ENCODE data around the gene SERPINA9.
"Not testable (repeated sequence)": the region's sequence is repeated elsewhere in the genome, so short reads cannot be mapped to it uniquely, and the experiment has no call there.

Gene SERPINA9

GRCh38 chr14:94485944-94486841 is 10.2 kb upstream of the SERPINA9 start:
- DNase-seq, result peak; percentile 53

- no peak for DNase-seq
These were observed 8.5 kb upstream of the SERPINA9 start for GRCh38 chr14:94484481-94484880.

- DNase-seq, result no peak
These were observed 7.8 kb upstream of the SERPINA9 start for GRCh38 chr14:94483729-94484275.

GRCh38 chr14:94483071-94483451 is 7.1 kb upstream of the SERPINA9 start:
- no peak for DNase-seq

- not testable (repeated sequence) for DNase-seq
These were observed 6.4 kb upstream of the SERPINA9 start for GRCh38 chr14:94482132-94483070.

GRCh38 chr14:94481468-94482131 is 5.6 kb upstream of the SERPINA9 start:
- DNase-seq, result no peak

GRCh38 chr14:94480809-94481208 is 4.8 kb upstream of the SERPINA9 start:
- DNase-seq, result no peak

GRCh38 chr14:94478420-94478819 is 2.4 kb upstream of the SERPINA9 start:
- no peak for DNase-seq

- no peak for DNase-seq
These were observed 1.4 kb downstream of the SERPINA9 start for GRCh38 chr14:94474581-94475031.

GRCh38 chr14:94473666-94474410 is 2.2 kb downstream of the SERPINA9 start:
- no peak for DNase-seq

GRCh38 chr14:94472842-94473241 is 3.2 kb downstream of the SERPINA9 start:
- DNase-seq, result no peak

GRCh38 chr14:94471045-94471444 is 5.0 kb downstream of the SERPINA9 start:
- no peak for DNase-seq

- no peak for DNase-seq
These were observed 5.7 kb downstream of the SERPINA9 start for GRCh38 chr14:94470311-94470710.

GRCh38 chr14:94469261-94469660 is 6.7 kb downstream of the SERPINA9 start:
- no peak for DNase-seq

GRCh38 chr14:94467728-94468520 is 8.1 kb downstream of the SERPINA9 start:
- no peak for DNase-seq

GRCh38 chr14:94466706-94467370 is 9.2 kb downstream of the SERPINA9 start:
- DNase-seq, result no peak

GRCh38 chr14:94465042-94465441 is 11.0 kb downstream of the SERPINA9 start:
- no peak for DNase-seq

- DNase-seq, result no peak
These were observed 11.7 kb downstream of the SERPINA9 start for GRCh38 chr14:94464290-94464689.

- DNase-seq, result no peak
These were observed 13.0 kb downstream of the SERPINA9 start for GRCh38 chr14:94462763-94463572.

GRCh38 chr14:94462219-94462551 is 13.8 kb downstream of the SERPINA9 start:
- DNase-seq, result no peak
